ENCODE data around the gene ZNF576. TPM values are rescaled to one million over a fixed set of nuclear protein-coding genes. Genes with fewer than 3 reads are reported as not detected.

ZNF576 gene
- total RNA-seq, 4 donors from 2014 or later: 9.2 to 20.8 (median 13.7) TPM

GRCh38 chr19:43592800-43593350 lies 3.5 kb upstream of the ZNF576 start:
- no peak for DNase-seq (ENCODE audit: low spot score in 2 of 2)
- TF ChIP-seq CTCF (IDR thresholded peaks at IDR 0.05) (no peak), POLR2A (IDR thresholded peaks at IDR 0.05) (no peak), EP300 (IDR thresholded peaks at IDR 0.05) (no peak), POLR2AphosphoS5 (IDR thresholded peaks at IDR 0.05) (no peak)
- Histone ChIP-seq H3K27ac (no peak overlapping the region), H3K27me3 (no peaks in the 10 kb centered on the region), H3K36me3 (peaks cover 33% of the 10 kb centered on the region), H3K4me1 (peaks cover 37% of the 10 kb centered on the region), H3K4me3 (no peak overlapping the region), H3K9me3 (no peaks in the 10 kb centered on the region)
- 88% methylated on average over 26 of the region's 37 CpGs for WGBS

DNA sequence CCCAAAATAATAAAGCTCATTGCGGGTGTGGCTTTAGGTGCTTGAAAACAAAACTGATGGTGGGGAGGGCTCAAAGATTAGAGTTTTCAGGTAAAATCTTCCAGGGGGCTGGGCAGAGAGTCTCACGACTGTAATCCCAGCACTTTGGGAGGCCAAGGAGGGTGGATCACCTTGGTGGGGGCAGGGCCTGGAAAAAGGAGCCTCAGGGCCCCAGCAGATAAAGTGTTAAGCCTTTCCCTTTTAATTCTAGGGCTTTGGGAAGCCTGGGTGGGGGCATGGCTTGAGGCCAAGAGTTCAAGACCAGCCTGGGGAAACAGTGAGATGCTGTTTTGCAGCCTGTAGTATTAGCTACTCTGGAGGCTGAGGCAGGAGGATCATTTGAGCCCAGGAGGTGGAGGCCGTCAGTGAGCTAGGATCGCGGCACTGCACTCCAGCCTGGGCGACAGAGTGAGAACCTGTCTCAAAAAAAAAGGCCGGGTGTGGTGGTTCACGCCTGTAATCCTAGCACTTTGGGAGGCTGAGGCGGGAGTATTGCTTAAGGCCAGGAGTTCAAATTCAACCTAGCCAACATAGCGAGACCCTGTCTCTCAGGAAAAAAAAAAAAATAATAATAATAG lies 2.2 kb upstream of the ZNF576 start:
- H3K4me3 ChIP-seq: peak overlapping the region; percentile 60
- peaks cover 40% of the 10 kb centered on the region for H3K4me1 ChIP-seq
- peaks cover 40% of the 10 kb centered on the region for H3K36me3 ChIP-seq
- no peaks in the 10 kb centered on the region for H3K27me3 ChIP-seq
- H3K9me3 ChIP-seq: no peaks in the 10 kb centered on the region
- DNase-seq (ENCODE audit: low spot score in 2 of 2): no peak
- TF ChIP-seq POLR2A (IDR thresholded peaks at IDR 0.05): no peak
- no peak for TF ChIP-seq CTCF (IDR thresholded peaks at IDR 0.05)
- TF ChIP-seq EP300 (IDR thresholded peaks at IDR 0.05): no peak
- TF ChIP-seq POLR2AphosphoS5 (IDR thresholded peaks at IDR 0.05): no peak
- no peak overlapping the region for H3K27ac ChIP-seq
- WGBS: 88% methylated on average over 10 of the region's 10 CpGs

DNA sequence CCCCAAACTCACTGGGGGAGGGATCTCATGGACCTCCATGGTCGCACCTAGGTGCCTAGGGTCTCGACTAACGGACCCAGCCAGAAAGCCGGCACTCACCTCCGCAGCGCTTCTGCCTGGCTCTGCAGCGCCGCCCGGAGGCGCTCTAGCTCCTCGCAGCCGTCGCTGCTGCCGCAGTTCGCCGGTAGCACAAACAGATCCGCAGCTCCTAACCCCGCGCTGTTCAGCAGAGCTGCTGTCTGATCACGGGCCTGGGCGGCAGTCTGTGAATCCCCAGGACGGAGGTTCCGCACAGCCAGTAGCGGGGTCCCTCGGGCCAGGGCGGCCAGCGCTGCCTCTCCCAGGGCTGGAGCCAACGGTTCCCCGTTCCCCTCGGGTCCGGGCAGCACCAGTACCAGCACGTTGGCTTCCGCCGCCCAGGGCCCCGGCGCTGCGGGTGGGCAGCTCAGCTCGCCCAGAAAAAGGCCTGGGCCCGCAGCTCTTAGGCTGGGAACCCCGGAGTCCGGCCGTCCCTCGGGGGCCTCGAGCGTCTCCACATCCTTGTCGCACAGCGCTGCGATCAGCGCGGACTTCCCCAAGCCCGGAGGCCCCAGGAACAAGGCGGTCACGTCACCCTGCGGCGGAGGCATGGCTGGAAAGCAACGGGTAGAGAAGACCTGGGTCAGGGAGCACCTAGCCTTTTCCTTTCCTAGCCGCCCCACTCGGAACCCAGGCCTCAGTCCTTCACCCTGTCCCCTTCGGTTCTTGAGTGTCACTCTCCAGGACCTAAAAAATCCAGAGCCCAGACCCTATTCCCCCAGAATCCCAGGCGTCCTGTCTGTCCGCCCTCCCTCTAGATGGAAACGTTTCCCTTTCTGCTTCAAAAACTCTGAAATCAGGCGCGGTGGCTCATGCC lies 1.4 kb upstream of the ZNF576 start:
- Histone ChIP-seq H3K36me3 (peaks cover 40% of the 10 kb centered on the region), H3K27me3 (no peaks in the 10 kb centered on the region), H3K27ac (peak overlapping the region; percentile 96), H3K9me3 (no peaks in the 10 kb centered on the region), H3K4me1 (peaks cover 40% of the 10 kb centered on the region), H3K4me3 (peak overlapping the region; percentile 60)
- WGBS: 3% methylated on average over 48 of the region's 64 CpGs
- TF ChIP-seq CTCF (IDR thresholded peaks at IDR 0.05) (peak; percentile 35 to 87), POLR2A (IDR thresholded peaks at IDR 0.05) (no peak)
- peak in 1 of 2 donors; percentile 78 for DNase-seq (ENCODE audit: low spot score in 2 of 2)

DNA sequence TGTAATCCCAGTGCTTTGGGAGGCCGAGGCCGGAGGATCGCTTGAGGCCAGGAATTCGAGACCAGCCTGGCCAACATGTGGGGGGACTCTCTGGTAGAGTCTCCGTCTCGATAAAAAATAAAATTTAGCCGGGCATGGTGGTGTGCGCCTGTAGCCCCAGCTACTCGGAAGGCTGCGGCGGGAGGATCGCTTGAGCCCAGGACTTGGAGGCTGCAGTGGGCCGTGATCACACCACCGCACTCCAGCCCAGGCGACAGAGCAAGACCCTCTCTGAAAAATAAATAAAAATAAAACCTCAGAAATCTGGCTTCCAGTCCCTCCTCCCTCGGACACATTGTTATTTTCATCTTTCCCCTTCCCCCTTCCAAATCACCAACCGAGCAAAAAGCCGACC lies 793 bp upstream of the ZNF576 start:
- DNase-seq (ENCODE audit: low spot score in 2 of 2): no peak
- Histone ChIP-seq H3K9me3 (no peaks in the 10 kb centered on the region), H3K27ac (peak overlapping the region; percentile 96), H3K36me3 (peaks cover 37% of the 10 kb centered on the region), H3K27me3 (no peaks in the 10 kb centered on the region), H3K4me3 (peak overlapping the region; percentile 60), H3K4me1 (peaks cover 40% of the 10 kb centered on the region)
- 0% methylated on average over 17 of the region's 18 CpGs for WGBS
- TF ChIP-seq POLR2AphosphoS5 (IDR thresholded peaks at IDR 0.05): no peak
- TF ChIP-seq POLR2A (IDR thresholded peaks at IDR 0.05): peak in 1 of 2 donors; percentile 61
- TF ChIP-seq EP300 (IDR thresholded peaks at IDR 0.05): no peak

- Histone ChIP-seq H3K36me3 (peaks cover 29% of the 10 kb centered on the region), H3K4me3 (peak overlapping the region; percentile 60), H3K27ac (peak overlapping the region; percentile 96), H3K4me1 (peaks cover 40% of the 10 kb centered on the region), H3K27me3 (no peaks in the 10 kb centered on the region), H3K9me3 (no peaks in the 10 kb centered on the region)
- 30% methylated on average over 7 of the region's 7 CpGs for whole genome bisulfite sequencing
- DNase-seq (ENCODE audit: low spot score in 2 of 2): no peak
- TF ChIP-seq EP300 (IDR thresholded peaks at IDR 0.05) (no peak), POLR2AphosphoS5 (IDR thresholded peaks at IDR 0.05) (no peak), POLR2A (IDR thresholded peaks at IDR 0.05) (no peak), CTCF (IDR thresholded peaks at IDR 0.05) (no peak)
These were observed 557 bp downstream of the ZNF576 start for GRCh38 chr19:43596842-43597461.

Measured in suprapubic skin (tissue), 4 donors.